WI38 (cell line): Measurements from ENCODE around the gene BDKRB1.

Experiments
- H3K4me3 ChIP-seq: 2 replicates; pipeline ENCODE4 v1.5.1; 2011; ENCODE audit warnings: low read depth, mild to moderate bottlenecking, control low read depth, low read length
- TF ChIP-seq, protein P1 (sequence below): IDR thresholded peaks from 2 replicates; pipeline ENCODE4 v1.5.1; 2012; ENCODE audit warnings: low read depth, mild to moderate bottlenecking, control low read depth, low read length

BDKRB1 gene

DNA sequence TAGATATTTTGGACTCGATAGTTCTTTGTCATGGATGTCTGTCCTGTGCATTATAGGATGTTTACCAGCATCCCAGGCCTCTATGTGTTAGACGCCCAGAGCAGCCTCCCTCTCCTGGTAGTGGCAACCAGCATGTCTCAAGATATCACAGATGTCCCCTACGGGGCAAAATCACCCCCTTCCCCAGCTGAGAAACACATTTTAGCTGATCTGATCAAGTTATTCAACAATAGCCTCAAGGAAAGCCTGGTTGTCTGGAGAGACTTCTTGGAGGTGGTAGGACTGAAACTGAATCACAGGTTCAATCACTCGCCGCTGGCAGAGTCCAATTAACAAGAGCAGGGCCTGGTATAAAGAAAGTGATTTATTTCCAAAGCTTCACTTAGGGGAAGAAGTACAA is 17.6 kb downstream of the BDKRB1 start:
- H3K4me3 ChIP-seq: no peak overlapping the region
- TF ChIP-seq, protein P1, sequence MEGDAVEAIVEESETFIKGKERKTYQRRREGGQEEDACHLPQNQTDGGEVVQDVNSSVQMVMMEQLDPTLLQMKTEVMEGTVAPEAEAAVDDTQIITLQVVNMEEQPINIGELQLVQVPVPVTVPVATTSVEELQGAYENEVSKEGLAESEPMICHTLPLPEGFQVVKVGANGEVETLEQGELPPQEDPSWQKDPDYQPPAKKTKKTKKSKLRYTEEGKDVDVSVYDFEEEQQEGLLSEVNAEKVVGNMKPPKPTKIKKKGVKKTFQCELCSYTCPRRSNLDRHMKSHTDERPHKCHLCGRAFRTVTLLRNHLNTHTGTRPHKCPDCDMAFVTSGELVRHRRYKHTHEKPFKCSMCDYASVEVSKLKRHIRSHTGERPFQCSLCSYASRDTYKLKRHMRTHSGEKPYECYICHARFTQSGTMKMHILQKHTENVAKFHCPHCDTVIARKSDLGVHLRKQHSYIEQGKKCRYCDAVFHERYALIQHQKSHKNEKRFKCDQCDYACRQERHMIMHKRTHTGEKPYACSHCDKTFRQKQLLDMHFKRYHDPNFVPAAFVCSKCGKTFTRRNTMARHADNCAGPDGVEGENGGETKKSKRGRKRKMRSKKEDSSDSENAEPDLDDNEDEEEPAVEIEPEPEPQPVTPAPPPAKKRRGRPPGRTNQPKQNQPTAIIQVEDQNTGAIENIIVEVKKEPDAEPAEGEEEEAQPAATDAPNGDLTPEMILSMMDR: no peak

DNA sequence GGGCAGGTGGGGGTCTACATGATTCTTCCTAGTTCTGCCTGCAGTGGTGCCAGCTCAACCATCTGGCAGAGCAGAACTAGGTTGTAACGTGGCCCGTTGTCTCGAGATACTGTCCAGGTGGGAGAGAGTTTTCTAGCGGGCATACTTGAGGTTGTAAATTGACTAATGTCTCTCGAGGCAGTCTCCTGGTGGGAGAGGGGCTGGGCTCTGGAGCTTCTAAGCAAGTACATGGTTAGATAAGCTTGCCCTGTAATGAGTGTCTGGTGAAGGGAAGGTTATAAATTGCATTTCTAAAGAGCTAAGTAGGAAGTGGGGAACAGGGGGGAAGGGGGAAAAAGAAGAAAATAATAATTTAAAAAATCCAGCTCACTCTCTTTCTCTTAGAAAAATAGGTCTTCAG is 18.1 kb downstream of the BDKRB1 start:
- H3K4me3 ChIP-seq: no peak overlapping the region
- TF ChIP-seq, protein P1: no peak

DNA sequence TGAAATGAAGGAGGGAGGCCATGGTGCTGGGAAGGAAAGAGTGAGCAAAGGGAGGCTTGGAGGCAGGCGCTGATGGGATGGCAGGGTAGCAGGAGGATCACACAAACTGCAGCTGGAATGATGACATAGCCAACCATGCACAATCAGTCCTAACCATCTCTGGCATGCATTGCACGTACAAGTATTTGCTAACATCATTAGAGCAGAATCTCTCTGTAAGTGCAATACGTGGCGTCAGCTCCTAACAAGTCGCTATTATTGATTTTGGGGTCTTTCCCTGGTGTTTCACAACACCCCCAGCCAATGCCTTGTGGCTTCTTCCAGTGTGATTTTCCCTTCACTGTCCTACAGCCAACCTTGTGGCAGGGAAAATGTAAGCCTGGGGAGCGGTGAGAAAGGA is 18.5 kb downstream of the BDKRB1 start:
- no peak overlapping the region for H3K4me3 ChIP-seq
- TF ChIP-seq, protein P1: no peak

DNA sequence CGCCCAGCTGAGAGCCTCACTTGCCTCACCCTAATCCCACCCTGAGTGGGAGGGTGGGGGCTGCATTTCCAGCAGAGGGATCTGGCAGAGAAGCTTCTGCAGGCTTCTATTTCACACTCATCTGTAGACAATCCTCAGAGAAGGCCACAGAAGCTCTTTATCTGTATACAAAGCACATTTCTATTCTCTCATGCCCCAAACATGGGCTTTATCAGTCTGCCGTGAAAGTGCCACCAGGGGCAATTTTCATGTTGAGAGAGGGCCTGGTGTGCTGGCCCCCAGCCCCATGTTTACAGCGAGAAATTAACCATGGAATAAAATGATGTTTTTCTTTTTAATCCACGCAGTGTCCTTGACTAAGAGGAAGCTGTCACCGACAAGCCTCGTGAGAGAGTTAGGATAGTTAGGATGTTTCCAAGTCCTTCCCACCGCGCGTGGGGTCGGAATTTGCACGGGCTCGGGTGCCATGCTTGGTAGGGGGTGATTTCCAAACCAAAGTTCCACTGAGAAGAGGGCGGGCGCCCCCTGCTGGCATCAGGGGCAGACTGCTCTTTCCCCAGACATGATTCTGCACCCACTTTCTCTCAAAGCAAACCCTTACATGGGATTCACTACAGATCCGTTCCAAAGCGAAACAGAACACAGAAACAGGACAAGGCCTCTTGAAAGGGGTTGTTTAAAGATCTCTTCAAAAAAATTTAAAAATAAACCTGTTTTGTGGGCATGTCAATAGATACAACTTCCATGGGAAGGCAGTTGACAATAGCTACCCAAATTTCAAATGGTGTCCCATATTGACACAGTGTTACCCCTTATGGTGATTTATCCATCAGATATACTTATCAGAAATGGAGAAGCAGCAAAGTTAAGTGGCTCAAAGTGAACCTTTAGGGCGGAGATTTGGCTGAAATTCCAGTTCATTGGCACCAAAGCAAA is 19.4 kb downstream of the BDKRB1 start:
- TF ChIP-seq, protein P1: peak; percentile 93
- H3K4me3 ChIP-seq: no peak overlapping the region

DNA sequence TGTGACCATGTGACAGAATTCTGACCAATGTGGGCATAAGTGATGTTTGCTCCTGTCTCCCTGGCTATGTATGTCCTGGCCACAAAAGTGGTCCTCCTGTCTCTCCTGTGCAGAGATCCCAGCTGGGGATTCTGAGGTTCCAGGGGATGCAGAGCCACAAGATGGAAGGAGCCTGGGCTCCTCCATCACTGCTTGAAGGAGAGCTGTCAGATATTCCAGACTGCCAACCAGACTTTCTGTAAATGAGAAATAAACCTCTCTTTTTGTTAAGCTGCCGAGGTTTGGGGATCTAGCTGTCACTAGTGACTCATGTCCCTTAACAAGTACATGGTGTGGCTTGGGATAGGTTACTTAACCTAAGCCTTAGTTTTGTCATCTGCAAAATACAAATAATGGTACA is 21.9 kb downstream of the BDKRB1 start:
- H3K4me3 ChIP-seq: no peak overlapping the region
- TF ChIP-seq, protein P1: no peak

DNA sequence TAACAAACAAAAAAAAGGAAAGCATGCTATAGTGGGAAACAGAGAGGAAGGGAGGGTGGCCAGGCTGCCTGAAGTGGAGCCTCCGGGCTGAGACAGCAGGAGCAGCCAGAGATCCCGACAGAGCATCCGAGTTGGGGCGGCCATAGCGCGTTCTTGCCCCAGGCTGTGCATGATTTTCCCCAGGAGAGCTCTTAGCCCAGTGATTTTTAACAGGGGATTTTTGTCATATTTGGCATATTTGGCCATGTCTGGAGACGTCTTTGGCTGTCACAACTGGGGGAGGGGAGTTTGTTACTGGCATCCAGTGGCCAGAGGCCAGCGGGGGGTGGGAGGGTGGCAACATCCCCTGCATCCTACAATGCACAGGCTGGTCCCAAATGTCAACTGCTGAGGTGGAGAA is 23.6 kb downstream of the BDKRB1 start:
- no peak overlapping the region for H3K4me3 ChIP-seq
- TF ChIP-seq, protein P1: no peak

DNA sequence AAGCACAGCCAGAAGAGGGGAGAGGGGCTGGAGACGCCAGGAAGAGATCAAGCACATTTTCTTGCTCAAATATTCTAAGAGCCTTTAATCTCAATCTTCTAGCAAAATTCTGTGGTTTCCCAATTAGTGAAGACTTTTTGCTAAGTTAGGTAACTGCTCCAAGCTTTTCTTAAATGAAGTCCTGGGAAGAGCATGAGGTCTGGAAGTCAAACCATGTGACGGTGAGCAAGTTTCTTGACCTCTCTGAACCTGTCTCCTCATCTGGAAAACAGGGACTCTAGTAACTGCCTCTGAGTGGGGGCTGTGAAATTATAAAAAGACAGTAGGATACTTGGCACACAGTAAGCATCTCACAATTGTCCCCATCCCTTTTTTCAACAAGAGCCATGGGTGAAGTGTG is 24.1 kb downstream of the BDKRB1 start:
- no peak overlapping the region for H3K4me3 ChIP-seq
- TF ChIP-seq, protein P1: no peak
